SU-DHL-6 (cell line): ENCODE data around the gene TUBB2B.

Experiments used
- H2AFZ ChIP-seq: fragments of 200-600 bp; sonication (generic); 2 replicates; pipeline ENCODE4 v1.6.1; 2014; ENCODE audit warnings: low read depth, mild to moderate bottlenecking, moderate library complexity, mixed read lengths, antibody characterized with exemption, low read length; ENCODE audit not compliant: severe bottlenecking
- H3F3A ChIP-seq: fragments of 200-600 bp; shearing (Covaris generic); 2 replicates; pipeline ENCODE4 v1.6.0; 2016; ENCODE audit warnings: antibody characterized with exemption, mild to moderate bottlenecking; ENCODE audit not compliant: insufficient read depth
- H3K27ac ChIP-seq: fragments of 200-600 bp; sonication (generic); 2 replicates; pipeline ENCODE4 v1.5.1; 2016; ENCODE audit warnings: low read depth, mild to moderate bottlenecking, low read length, moderate library complexity, mixed read lengths
- H3K27me3 ChIP-seq: fragments of 200-600 bp; sonication (generic), shearing (Covaris generic); 2 replicates; pipeline ENCODE4 v1.6.0; 2014; ENCODE audit warnings: mild to moderate bottlenecking, low read length
- H3K36me3 ChIP-seq: fragments of 200-600 bp; sonication (generic); 2 replicates; pipeline ENCODE4 v1.6.1; 2014; ENCODE audit warnings: mild to moderate bottlenecking, low read length, mixed read lengths
- H3K4me2 ChIP-seq: fragments of 300-600, 200-600 bp; shearing (Covaris generic), sonication (generic); 2 replicates; pipeline ENCODE4 v1.6.0; 2014; ENCODE audit warnings: low read length, low read depth, mild to moderate bottlenecking; ENCODE audit not compliant: poor library complexity, severe bottlenecking
- H3K4me3 ChIP-seq: fragments of 200-600 bp; sonication (generic); 2 replicates; pipeline ENCODE4 v1.5.1; 2014; ENCODE audit warnings: antibody characterized with exemption, low read length, mild to moderate bottlenecking, mixed read lengths; ENCODE audit not compliant: insufficient read depth, poor library complexity, severe bottlenecking
- H3K79me2 ChIP-seq: fragments of 200-600 bp; sonication (generic); 2 replicates; pipeline ENCODE4 v1.6.1; 2014; ENCODE audit warnings: mild to moderate bottlenecking, low read length, moderate library complexity; ENCODE audit not compliant: insufficient read depth
- H3K9ac ChIP-seq: fragments of 200-600 bp; sonication (generic); 2 replicates; pipeline ENCODE4 v1.7.0; 2014; ENCODE audit warnings: mild to moderate bottlenecking, low read length
- H3K9me2 ChIP-seq: fragments of 200-600 bp; sonication (generic); replicated peaks from 2 replicates; pipeline ENCODE4 v1.6.1; 2014; ENCODE audit warnings: low read length; ENCODE audit not compliant: insufficient read depth
- H3K9me3 ChIP-seq: fragments of 200-600 bp; sonication (generic); 2 replicates; pipeline ENCODE4 v1.6.1; 2014; ENCODE audit warnings: low read length, mixed read lengths; ENCODE audit not compliant: insufficient read depth
- H4K20me1 ChIP-seq: fragments of 200-600 bp; sonication (generic); 2 replicates; pipeline ENCODE4 v1.6.1; 2014; ENCODE audit warnings: low read depth, mild to moderate bottlenecking, antibody characterized with exemption, low read length, moderate library complexity, mixed read lengths
- CTCF ChIP-seq: fragments of 200-600 bp; sonication (generic); IDR thresholded peaks from one replicate; pipeline ENCODE4 v1.5.1; 2017; ENCODE audit warnings: antibody characterized with exemption, mild to moderate bottlenecking, low read length, moderate library complexity; ENCODE audit not compliant: insufficient read depth, poor library complexity, severe bottlenecking
- EZH2phosphoT487 ChIP-seq: fragments of 200-600 bp; sonication (generic), shearing (Covaris generic); conservative IDR thresholded peaks from 2 replicates; pipeline ENCODE4 v1.6.1; 2018; ENCODE audit warnings: mild to moderate bottlenecking, antibody characterized with exemption, low read length, moderate library complexity, mixed read lengths

The TUBB2B gene

GRCh38 chr6:3230900-3231246 lies 3.4 kb upstream of the TUBB2B start:
- no peaks in the 10 kb centered on the region for H3K36me3 ChIP-seq
- no peak for TF ChIP-seq EZH2phosphoT487
- no peak for TF ChIP-seq CTCF
- H4K20me1 ChIP-seq, result no peaks in the 10 kb centered on the region
- H3K27me3 ChIP-seq, result no peaks in the 10 kb centered on the region
- H3F3A ChIP-seq, result peaks cover 13% of the 10 kb centered on the region
- H2AFZ ChIP-seq, result no peak overlapping the region
- H3K9me2 ChIP-seq, result no peaks in the 10 kb centered on the region
- peaks cover 9% of the 10 kb centered on the region; the same call in 1 of the 2 replicates for H3K79me2 ChIP-seq
- H3K4me2 ChIP-seq, result no peak overlapping the region
- no peak overlapping the region for H3K27ac ChIP-seq
- no peak overlapping the region for H3K9ac ChIP-seq
- H3K9me3 ChIP-seq, result no peaks in the 10 kb centered on the region
- H3K4me3 ChIP-seq, result no peak overlapping the region

- no peak for TF ChIP-seq EZH2phosphoT487
- no peak for TF ChIP-seq CTCF
- peak overlapping the region; percentile 70; the same call in 1 of the 2 replicates for H3K9ac ChIP-seq
- H3K9me3 ChIP-seq, result no peaks in the 10 kb centered on the region
- H3K9me2 ChIP-seq, result no peaks in the 10 kb centered on the region
- H3K4me2 ChIP-seq, result peak overlapping the region; percentile 66
- H3K36me3 ChIP-seq, result no peaks in the 10 kb centered on the region
- no peak overlapping the region for H3K4me3 ChIP-seq
- no peaks in the 10 kb centered on the region for H3K27me3 ChIP-seq
- peaks cover 13% of the 10 kb centered on the region for H3F3A ChIP-seq
- H3K79me2 ChIP-seq, result peaks cover 9% of the 10 kb centered on the region; the same call in 1 of the 2 replicates
- no peaks in the 10 kb centered on the region for H4K20me1 ChIP-seq
- peak overlapping the region; percentile 83 for H2AFZ ChIP-seq
- H3K27ac ChIP-seq, result no peak overlapping the region
Measured at GRCh38 chr6:3230256-3230882, 2.9 kb upstream of the TUBB2B start.

- Histone ChIP-seq H3K27ac (no peak overlapping the region), H4K20me1 (no peaks in the 10 kb centered on the region), H2AFZ (peak overlapping the region; percentile 83), H3K9me3 (no peaks in the 10 kb centered on the region), H3K9ac (peak overlapping the region; percentile 70), H3K4me2 (peak overlapping the region; percentile 66), H3K36me3 (no peaks in the 10 kb centered on the region), H3K27me3 (no peaks in the 10 kb centered on the region), H3K4me3 (peak overlapping the region; percentile 41), H3K9me2 (no peaks in the 10 kb centered on the region), H3K79me2 (peaks cover 9% of the 10 kb centered on the region; the same call in 1 of the 2 replicates), H3F3A (peaks cover 13% of the 10 kb centered on the region)
- TF ChIP-seq EZH2phosphoT487, result no peak
- TF ChIP-seq CTCF, result peak; percentile 16
Measured at GRCh38 chr6:3229566-3230178, 2.2 kb upstream of the TUBB2B start.
